HepG2 (cell line): ENCODE data around the gene TRIO. TPM values are rescaled to one million over a fixed set of nuclear protein-coding genes. Genes with fewer than 3 reads are reported as not detected.

Experiments used
- ATAC-seq: fragments of 200-7000 bp; cut with Tn5 transposase; 3 replicates; pipeline ENCODE4 v1.9.1; 2020; ENCODE audit warnings: mild to moderate bottlenecking, moderate library complexity
- BruUV-seq: library from RNA; stranded (reverse); fragments of 400-500 nt; replicated peaks from 2 replicates; lab custom pipeline; 2021; lab: Mats Ljungman, UMichigan
- CTCF ChIA-PET: fragments of 300-600 bp; formaldehyde crosslinking; extraction: SDS; loops from one replicate; lab custom pipeline; 2021; ENCODE audit warnings: low total read pairs, inconsistent platforms, low intra/inter-chr PET ratio; lab: Yijun Ruan, JAX
- POLR2A ChIA-PET: fragments of 350-600 bp; sonication (Branson Sonifier 250); formaldehyde crosslinking; loops from one replicate; lab custom pipeline; 2020; ENCODE audit warnings: antibody characterized with exemption, inconsistent platforms; lab: Yijun Ruan, JAX
- DNase-seq: peaks from one replicate; pipeline ENCODE4 v3.0.0-alpha.2; 2015; ENCODE audit warnings: low spot score
- FAIRE-seq: peaks from 3 replicates; lab custom pipeline; 2011; peaks lifted over from hg19 to GRCh38; lab: Jason Lieb, UNC
- H2AFZ ChIP-seq: one replicate; pipeline ENCODE4 v1.6.1; 2011; ENCODE audit warnings: low read length, inconsistent platforms
- H3K27ac ChIP-seq: fragments of 300-600 bp; 3 replicates; pipeline ENCODE4 v1.8.0; 2011; ENCODE audit warnings: mixed run types, mild to moderate bottlenecking, mixed read lengths, low read length, inconsistent platforms; ENCODE audit not compliant: insufficient read depth; ENCODE audit errors: extremely low read length
- H3K27me3 ChIP-seq, 2 experiments: fragments of 200-600 bp in 1 of 2; 2 replicates in 1 of 2; 3 replicates in 1 of 2; pipeline versions ENCODE4 v1.6.0 to v1.8.0; 2011; ENCODE audit warnings: low read length in 2 of 2, mild to moderate bottlenecking in 2 of 2, moderate library complexity in 2 of 2, inconsistent platforms in 1 of 2; ENCODE audit not compliant: insufficient read depth in 2 of 2, control insufficient read depth in 1 of 2
- H3K36me3 ChIP-seq, 2 experiments: fragments of 200-600 bp in 1 of 2; replicated peaks in 1 of 2; 2 replicates in 1 of 2; 3 replicates in 1 of 2; pipeline versions ENCODE4 v1.5.1 to v1.8.0; 2011; ENCODE audit warnings: low read length in 2 of 2, inconsistent platforms in 1 of 2; ENCODE audit not compliant: insufficient read depth in 2 of 2, control insufficient read depth in 1 of 2
- H3K4me1 ChIP-seq: 2 replicates; pipeline ENCODE4 v1.5.1; 2012; ENCODE audit warnings: low read length, inconsistent platforms; ENCODE audit not compliant: insufficient read depth
- H3K4me2 ChIP-seq: 2 replicates; pipeline ENCODE4 v1.6.0; 2011; ENCODE audit warnings: low read depth, low read length, inconsistent platforms
- H3K4me3 ChIP-seq, 3 experiments: fragments of 200-600 bp in 1 of 3; sonication (generic), shearing (Covaris generic) in 1 of 3; replicated peaks in 1 of 3; 2 replicates each; pipeline ENCODE4 v1.5.1; 2011 to 2016; ENCODE audit warnings: low read length in 3 of 3, inconsistent platforms in 2 of 3, low read depth in 2 of 3, mild to moderate bottlenecking in 2 of 3, control low read depth in 1 of 3, mixed read lengths in 1 of 3; ENCODE audit not compliant: insufficient read depth in 1 of 3
- H3K79me2 ChIP-seq: one replicate; pipeline ENCODE4 v1.6.1; 2011; ENCODE audit warnings: low read length, inconsistent platforms; ENCODE audit not compliant: insufficient read depth
- H3K9ac ChIP-seq: 2 replicates; pipeline ENCODE4 v1.6.0; 2011; ENCODE audit warnings: mild to moderate bottlenecking, low read depth, low read length, inconsistent platforms; ENCODE audit not compliant: insufficient read depth
- H3K9me3 ChIP-seq: 2 replicates; pipeline ENCODE4 v1.5.1; 2012; ENCODE audit warnings: mild to moderate bottlenecking, low read length
- H4K20me1 ChIP-seq: 2 replicates; pipeline ENCODE4 v1.6.0; 2011; ENCODE audit warnings: inconsistent platforms, mild to moderate bottlenecking, low read length, moderate library complexity; ENCODE audit not compliant: insufficient read depth
- CSRNP2 ChIP-seq: sonication (generic); formaldehyde crosslinking; conservative IDR thresholded peaks from 2 replicates; pipeline ENCODE4 v1.8.0; 2022; ENCODE audit warnings: low read depth, missing genetic modification reagents
- HIVEP1 ChIP-seq: sonication (generic); formaldehyde crosslinking; IDR thresholded peaks from 2 replicates; pipeline ENCODE4 v1.4.0; 2020; ENCODE audit warnings: mild to moderate bottlenecking, missing genetic modification reagents
- PAWR ChIP-seq: sonication (generic); formaldehyde crosslinking; IDR thresholded peaks from 2 replicates; pipeline ENCODE4 v1.4.0; 2020; ENCODE audit warnings: missing genetic modification reagents, mild to moderate bottlenecking, borderline replicate concordance
- SKI ChIP-seq: fragments of 450-650 bp; IDR thresholded peaks from one replicate; pipeline ENCODE4 v1.6.1; 2018; ENCODE audit warnings: mild to moderate bottlenecking; ENCODE audit not compliant: partially characterized antibody
- XBP1 ChIP-seq: sonication (generic); formaldehyde crosslinking; IDR thresholded peaks from 2 replicates; pipeline ENCODE4 v1.5.0; 2020; ENCODE audit warnings: missing genetic modification reagents
- ZNF577 ChIP-seq: sonication (generic); formaldehyde crosslinking; IDR thresholded peaks from 2 replicates; pipeline ENCODE4 v1.4.0; 2020; ENCODE audit warnings: mild to moderate bottlenecking, low read depth, missing genetic modification reagents, borderline replicate concordance
- ZNF607 ChIP-seq: sonication (generic); formaldehyde crosslinking; IDR thresholded peaks from 2 replicates; pipeline ENCODE4 v1.5.1; 2020; ENCODE audit warnings: missing genetic modification reagents, mild to moderate bottlenecking, borderline replicate concordance
- ZNF672 ChIP-seq: sonication (generic); formaldehyde crosslinking; IDR thresholded peaks from 2 replicates; pipeline ENCODE4 v1.8.1; 2022; ENCODE audit warnings: missing genetic modification reagents
- WGBS: methylation state at CpG from one replicate; pipeline ENCODE4 v1.1.6; 2017; ENCODE audit warnings: low lambda C conversion rate; 5-methylcytosine and 5-hydroxymethylcytosine counted together
- in situ Hi-C: cut with HindIII; loops from 2 replicates; pipeline ENCODE4 v1.10.0; 2017; ENCODE audit warnings: low pct_unique_long_range_greater_than_20kb; ENCODE audit not compliant: extremely low pct_ligation_motif_present
- intact Hi-C: fragments of 100-400 bp; cut with micrococcal nuclease; formaldehyde crosslinking; loops from one replicate; pipeline ENCODE4 v1.10.0; 2022; ENCODE audit not compliant: unreplicated experiment
- polyA plus RNA-seq, 8 experiments: library from polyadenylated mRNA; depleted of rRNA in 3 of 8; stranded (reverse) in 7 of 8; unstranded in 1 of 8; fragments of >200 nt; fragmentation: Illumina TruSeq in 4 of 8; extraction: Trizol in 4 of 8; gene quantifications; 2 replicates each; pipeline versions ENCODE4 v1.2.1 to v1.2.3, GENCODE V29; 2011 to 2016; ENCODE audit warnings: low read depth in 4 of 8, missing spikeins in 1 of 8, mixed read lengths in 1 of 8; ENCODE audit not compliant: insufficient read depth in 1 of 8
- total RNA-seq, 5 experiments: library from RNA; depleted of rRNA; stranded (reverse); fragments of >200 nt; fragmentation: Illumina TruSeq; extraction: Trizol; gene quantifications; 2 replicates each; pipeline ENCODE4 v1.2.3, GENCODE V29; 2016; ENCODE audit warnings: low read depth in 1 of 5
- TF ChIP-seq, protein P1 (sequence below): sonication (generic); formaldehyde crosslinking; IDR thresholded peaks from 2 replicates; pipeline ENCODE4 v1.5.0; 2020; ENCODE audit warnings: missing genetic modification reagents

The TRIO gene
- total and polyA plus RNA-seq, 2 of the 13 experiments (the other 11 are each of a cell fraction or from before 2014, with no cell fraction given), result 45.2 to 45.9 TPM

DNA sequence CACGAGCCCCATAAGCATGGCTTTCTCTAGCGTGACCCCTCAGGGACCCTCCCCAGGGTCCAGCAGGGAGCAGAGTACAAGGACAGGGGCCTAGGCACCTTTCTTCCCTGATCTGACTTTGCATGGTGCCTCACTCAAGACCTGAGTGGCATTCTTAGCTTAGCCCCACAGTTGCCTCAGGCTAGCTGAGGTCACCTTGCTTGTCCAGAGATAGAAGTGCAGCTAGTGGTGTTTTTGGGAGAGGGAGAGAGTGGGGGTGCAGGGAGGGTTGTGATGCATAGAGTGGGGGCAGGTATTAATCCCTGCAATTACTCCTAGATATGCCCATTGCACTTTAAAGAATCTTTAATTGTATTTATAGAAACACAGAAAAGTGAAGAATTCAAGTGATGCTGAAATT, 8.4 kb upstream of the TRIO start:
- TF ChIP-seq PAWR (CRISPR knock-in tag), result no peak
- TF ChIP-seq, protein P1, sequence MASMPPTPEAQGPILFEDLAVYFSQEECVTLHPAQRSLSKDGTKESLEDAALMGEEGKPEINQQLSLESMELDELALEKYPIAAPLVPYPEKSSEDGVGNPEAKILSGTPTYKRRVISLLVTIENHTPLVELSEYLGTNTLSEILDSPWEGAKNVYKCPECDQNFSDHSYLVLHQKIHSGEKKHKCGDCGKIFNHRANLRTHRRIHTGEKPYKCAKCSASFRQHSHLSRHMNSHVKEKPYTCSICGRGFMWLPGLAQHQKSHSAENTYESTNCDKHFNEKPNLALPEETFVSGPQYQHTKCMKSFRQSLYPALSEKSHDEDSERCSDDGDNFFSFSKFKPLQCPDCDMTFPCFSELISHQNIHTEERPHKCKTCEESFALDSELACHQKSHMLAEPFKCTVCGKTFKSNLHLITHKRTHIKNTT (CRISPR knock-in tag), result no peak
- Histone ChIP-seq H3K4me3 (no peak overlapping the region), H4K20me1 (no peaks in the 10 kb centered on the region), H3K9ac (no peak overlapping the region), H3K4me1 (peaks cover 34% of the 10 kb centered on the region), H3K79me2 (no peaks in the 10 kb centered on the region), H3K4me2 (no peak overlapping the region), H2AFZ (no peak overlapping the region), H3K27me3 (peaks cover 0 to 12% of the 10 kb centered on the region in 2 experiments; a peak in 3 of 5 replicates), H3K36me3 (no peaks in the 10 kb centered on the region), H3K9me3 (peaks cover 5% of the 10 kb centered on the region; the same call in 1 of the 2 replicates), H3K27ac (no peak overlapping the region)
- CTCF ChIA-PET, result no interaction called here
- in situ Hi-C loops (no loop called here), intact Hi-C loops (no loop called here)
- DNase-seq (no peak), FAIRE-seq (no peak), ATAC-seq (no peak)
- POLR2A ChIA-PET, result no interaction called here
- 0% methylated on average over 2 of the region's 2 CpGs for WGBS
- BruUV-seq, result no TSS peak

GRCh38 chr5:14135621-14136020, 7.5 kb upstream of the TRIO start:
- 77% methylated on average over 1 of the region's 1 CpG for WGBS
- no peaks in the 10 kb centered on the region for H3K36me3 ChIP-seq
- H3K9ac ChIP-seq, result no peak overlapping the region
- no peak overlapping the region for H2AFZ ChIP-seq
- peaks cover 0 to 11% of the 10 kb centered on the region in 2 experiments; a peak in 3 of 5 replicates for H3K27me3 ChIP-seq
- peaks cover 5% of the 10 kb centered on the region; the same call in 1 of the 2 replicates for H3K9me3 ChIP-seq
- ChIA-PET CTCF (no interaction called here), POLR2A (no interaction called here)
- no peak overlapping the region for H3K4me2 ChIP-seq
- H3K4me3 ChIP-seq, result no peak overlapping the region
- ATAC-seq (no peak), DNase-seq (no peak), FAIRE-seq (no peak)
- no peak for TF ChIP-seq SKI
- TF ChIP-seq XBP1 (CRISPR knock-in tag), result no peak
- no peak for TF ChIP-seq ZNF607 (CRISPR knock-in tag)
- no peak for TF ChIP-seq CSRNP2 (CRISPR knock-in tag)
- TF ChIP-seq HIVEP1 (CRISPR knock-in tag), result no peak
- no peak for TF ChIP-seq ZNF577 (CRISPR knock-in tag)
- no peak for TF ChIP-seq ZNF672
- H3K79me2 ChIP-seq, result no peaks in the 10 kb centered on the region
- no TSS peak for BruUV-seq
- in situ Hi-C loops, result no loop called here
- no peak overlapping the region for H3K27ac ChIP-seq
- H3K4me1 ChIP-seq, result peaks cover 34% of the 10 kb centered on the region
- intact Hi-C loops, result no loop called here
- H4K20me1 ChIP-seq, result no peaks in the 10 kb centered on the region
